H1 (cell line): ENCODE data around the gene SLC7A9. TPM values are rescaled to one million over a fixed set of nuclear protein-coding genes. Genes with fewer than 3 reads are reported as not detected.

Experiments used
- CTCF ChIA-PET: fragments of 300-600 bp; sonication (Branson Sonifier 250); formaldehyde crosslinking; loops from one replicate; lab custom pipeline; 2021; ENCODE audit not compliant: partially characterized antibody; lab: Charles Lee
- POLR2A ChIA-PET: fragments of 300-600 bp; sonication (Branson Sonifier 250); formaldehyde crosslinking; loops from one replicate; lab custom pipeline; 2021; ENCODE audit warnings: inconsistent platforms; ENCODE audit not compliant: partially characterized antibody; lab: Charles Lee
- DNase-seq, 2 experiments: peaks; one replicate each; pipeline versions ENCODE4 v3.0.0 to v3.0.0-alpha.2; 2010 to 2022; ENCODE audit warnings: low spot score in 2 of 2, low read depth in 1 of 2, mixed read lengths in 1 of 2
- FAIRE-seq: peaks from 2 replicates; lab custom pipeline; 2011; peaks lifted over from hg19 to GRCh38; lab: Jason Lieb, UNC
- H2AFZ ChIP-seq: 2 replicates; pipeline ENCODE4 v1.8.1; 2012; ENCODE audit warnings: low read length, inconsistent platforms
- H2AK5ac ChIP-seq: 2 replicates; pipeline ENCODE4 v1.6.1; 2013; ENCODE audit warnings: low read depth, low read length
- H2BK120ac ChIP-seq: replicated peaks from 2 replicates; pipeline ENCODE3; 2013; ENCODE audit warnings: low read depth, low read length, inconsistent platforms
- H2BK12ac ChIP-seq: 2 replicates; pipeline ENCODE4 v1.6.1; 2013; ENCODE audit warnings: low read depth, low read length
- H2BK15ac ChIP-seq: 2 replicates; pipeline ENCODE4 v1.6.1; 2013; ENCODE audit warnings: low read length
- H2BK20ac ChIP-seq: 2 replicates; pipeline ENCODE4 v1.6.1; 2013; ENCODE audit warnings: low read length
- H2BK5ac ChIP-seq: 2 replicates; pipeline ENCODE4 v1.6.1; 2013; ENCODE audit warnings: low read depth, low read length
- H3K14ac ChIP-seq: 2 replicates; pipeline ENCODE4 v1.6.1; 2013; ENCODE audit warnings: inconsistent platforms; ENCODE audit not compliant: insufficient read length
- H3K18ac ChIP-seq: 2 replicates; pipeline ENCODE4 v1.6.1; 2013; ENCODE audit warnings: low read length; ENCODE audit errors: extremely low read depth
- H3K23ac ChIP-seq: 2 replicates; pipeline ENCODE4 v1.6.1; 2013; ENCODE audit warnings: inconsistent platforms; ENCODE audit not compliant: insufficient read length
- H3K23me2 ChIP-seq: 2 replicates; pipeline ENCODE4 v1.6.1; 2013; ENCODE audit warnings: low read depth, low read length
- H3K27ac ChIP-seq: 2 replicates; pipeline ENCODE4 v1.6.1; 2011; ENCODE audit warnings: low read depth, low read length, inconsistent platforms
- H3K27me3 ChIP-seq, 4 experiments: replicated peaks in 1 of 4; 1 replicate in 1 of 4; 2 replicates in 3 of 4; pipeline versions ENCODE4 v1.6.1 to v1.8.1; 2011 to 2013; ENCODE audit warnings: low read length in 3 of 4, mild to moderate bottlenecking in 3 of 4, inconsistent platforms in 2 of 4, mixed read lengths in 2 of 4, moderate library complexity in 1 of 4; ENCODE audit not compliant: control insufficient read depth in 3 of 4, insufficient read depth in 3 of 4; ENCODE audit errors: extremely low read depth in 1 of 4
- H3K36me3 ChIP-seq, 4 experiments: 2 replicates each; pipeline versions ENCODE4 v1.6.1 to v1.8.1; 2011 to 2013; ENCODE audit warnings: mild to moderate bottlenecking in 4 of 4, low read length in 3 of 4, moderate library complexity in 2 of 4, control low read depth in 1 of 4, inconsistent platforms in 1 of 4; ENCODE audit not compliant: insufficient read depth in 4 of 4, control insufficient read depth in 2 of 4
- H3K4ac ChIP-seq: replicated peaks from 2 replicates; pipeline ENCODE3; 2013; ENCODE audit warnings: low read length, low read depth, mixed read lengths, inconsistent platforms; ENCODE audit not compliant: insufficient read length
- H3K4me1 ChIP-seq, 4 experiments: replicated peaks in 1 of 4; 1 replicate in 1 of 4; 2 replicates in 3 of 4; pipeline versions ENCODE4 v1.6.1 to v1.8.1; 2011 to 2013; ENCODE audit warnings: low read length in 3 of 4, inconsistent platforms in 2 of 4, mixed read lengths in 1 of 4; ENCODE audit not compliant: insufficient read depth in 4 of 4, control insufficient read depth in 3 of 4
- H3K4me2 ChIP-seq, 2 experiments: 2 replicates each; pipeline versions ENCODE4 v1.6.1 to v1.8.1; 2011 to 2013; ENCODE audit warnings: low read depth in 2 of 2, low read length in 2 of 2, control low read depth in 1 of 2, inconsistent platforms in 1 of 2, mild to moderate bottlenecking in 1 of 2; ENCODE audit not compliant: insufficient read depth in 1 of 2
- H3K4me3 ChIP-seq, 4 experiments: fragments of 200-600, 300-600 bp in 1 of 4; sonication (generic), shearing (Covaris generic), sonication (Bioruptor Twin) in 1 of 4; 2 replicates each; pipeline versions ENCODE4 v1.5.1 to v1.8.1; 2011 to 2016; ENCODE audit warnings: low read length in 4 of 4, low read depth in 3 of 4, control low read depth in 2 of 4, inconsistent platforms in 2 of 4, mild to moderate bottlenecking in 2 of 4, mixed read lengths in 1 of 4, moderate library complexity in 1 of 4; ENCODE audit not compliant: insufficient read depth in 2 of 4; ENCODE audit errors: extremely low read depth in 1 of 4
- H3K56ac ChIP-seq: replicated peaks from 2 replicates; pipeline ENCODE3; 2013; ENCODE audit warnings: low read depth, mild to moderate bottlenecking, mixed read lengths, low read length, inconsistent platforms; ENCODE audit not compliant: insufficient read length
- H3K79me1 ChIP-seq: 2 replicates; pipeline ENCODE4 v1.6.1; 2013; ENCODE audit warnings: low read depth, low read length, control low read depth
- H3K79me2 ChIP-seq, 2 experiments: 2 replicates each; pipeline versions ENCODE4 v1.6.1 to v1.8.1; 2012 to 2013; ENCODE audit warnings: low read length in 2 of 2, mild to moderate bottlenecking in 2 of 2, inconsistent platforms in 1 of 2; ENCODE audit not compliant: insufficient read depth in 2 of 2, control insufficient read depth in 1 of 2
- H3K9ac ChIP-seq, 4 experiments: replicated peaks in 1 of 4; 1 replicate in 1 of 4; 2 replicates in 3 of 4; pipeline versions ENCODE4 v1.6.1 to v1.8.1; 2011 to 2013; ENCODE audit warnings: low read depth in 3 of 4, low read length in 3 of 4, control low read depth in 2 of 4, mild to moderate bottlenecking in 2 of 4, moderate library complexity in 2 of 4, inconsistent platforms in 1 of 4; ENCODE audit errors: extremely low read depth in 1 of 4
- H3K9me3 ChIP-seq, 2 experiments: 2 replicates each; pipeline versions ENCODE4 v1.6.1 to v1.8.1; 2012 to 2013; ENCODE audit warnings: mild to moderate bottlenecking in 2 of 2, moderate library complexity in 2 of 2, control low read depth in 1 of 2, inconsistent platforms in 1 of 2, low read depth in 1 of 2, low read length in 1 of 2, mixed read lengths in 1 of 2; ENCODE audit not compliant: insufficient read depth in 2 of 2
- H4K20me1 ChIP-seq, 2 experiments: replicated peaks in 1 of 2; 2 replicates each; pipeline versions ENCODE3 to v1.8.1; 2011 to 2013; ENCODE audit warnings: inconsistent platforms in 2 of 2, low read length in 2 of 2, mild to moderate bottlenecking in 1 of 2; ENCODE audit not compliant: insufficient read depth in 2 of 2, control insufficient read depth in 1 of 2
- H4K5ac ChIP-seq: 2 replicates; pipeline ENCODE4 v1.6.1; 2013; ENCODE audit warnings: low read length, low read depth, mixed read lengths, inconsistent platforms; ENCODE audit not compliant: insufficient read length
- H4K8ac ChIP-seq: 2 replicates; pipeline ENCODE4 v1.8.0; 2013; ENCODE audit warnings: mild to moderate bottlenecking, moderate library complexity, low read length, inconsistent platforms; ENCODE audit not compliant: insufficient read depth; ENCODE audit errors: extremely low read depth
- H4K91ac ChIP-seq: replicated peaks from 2 replicates; pipeline ENCODE3; 2013; ENCODE audit warnings: low read length, mixed read lengths, inconsistent platforms; ENCODE audit not compliant: insufficient read length
- ASH2L ChIP-seq: fragments of 200-600, 300-600 bp; sonication (generic); IDR thresholded peaks from one replicate; pipeline ENCODE4 v1.7.1; 2017; ENCODE audit warnings: low read length
- BCL11A ChIP-seq, 2 experiments: IDR thresholded peaks; one replicate each; pipeline ENCODE4 v1.6.1; 2011; ENCODE audit warnings: low read depth in 2 of 2, low read length in 2 of 2, mild to moderate bottlenecking in 2 of 2
- CHD2 ChIP-seq: IDR thresholded peaks from 2 replicates; pipeline ENCODE4 v1.6.1; 2012; ENCODE audit warnings: low read length, improper control_type of control experiment
- CREB1 ChIP-seq: IDR thresholded peaks from 2 replicates; pipeline ENCODE4 v1.6.1; 2012; ENCODE audit warnings: inconsistent platforms
- CTCF ChIP-seq, 3 experiments: IDR thresholded peaks; 1 replicate in 2 of 3; 2 replicates in 1 of 3; pipeline versions ENCODE4 v1.5.1 to v1.6.1; 2011; ENCODE audit warnings: low read length in 3 of 3, mild to moderate bottlenecking in 3 of 3, inconsistent platforms in 2 of 3, low read depth in 1 of 3, moderate library complexity in 1 of 3; ENCODE audit not compliant: insufficient read depth in 1 of 3; ENCODE audit errors: control extremely low read depth in 1 of 3
- EZH2 ChIP-seq: fragments of 200-600 bp; sonication (generic); IDR thresholded peaks from 2 replicates; pipeline ENCODE4 v1.7.1; 2012; ENCODE audit warnings: low read depth, mild to moderate bottlenecking, moderate library complexity, low read length, inconsistent platforms; ENCODE audit not compliant: severe bottlenecking
- NRF1 ChIP-seq: IDR thresholded peaks from 2 replicates; pipeline ENCODE4 v1.6.1; 2011; ENCODE audit warnings: mild to moderate bottlenecking, low read depth, low read length, improper control_type of control experiment
- RBBP5 ChIP-seq: IDR thresholded peaks from 2 replicates; pipeline ENCODE4 v1.7.1; 2012; ENCODE audit warnings: low read depth, mild to moderate bottlenecking, inconsistent platforms, low read length, moderate library complexity, borderline replicate concordance
- RXRA ChIP-seq: IDR thresholded peaks from 2 replicates; pipeline ENCODE4 v1.6.1; 2011; ENCODE audit warnings: low read depth, mild to moderate bottlenecking, low read length, moderate library complexity; ENCODE audit not compliant: insufficient read depth
- SIN3A ChIP-seq, 2 experiments: IDR thresholded peaks in 1 of 2; conservative IDR thresholded peaks in 1 of 2; 2 replicates each; pipeline ENCODE4 v1.6.1; 2011 to 2012; ENCODE audit warnings: low read length in 2 of 2, improper control_type of control experiment in 1 of 2, low read depth in 1 of 2, mild to moderate bottlenecking in 1 of 2
- SP4 ChIP-seq: IDR thresholded peaks from 2 replicates; pipeline ENCODE4 v1.6.1; 2012; ENCODE audit warnings: low read length, inconsistent platforms
- TCF12 ChIP-seq: IDR thresholded peaks from 2 replicates; pipeline ENCODE4 v1.6.1; 2011; ENCODE audit warnings: low read depth, mild to moderate bottlenecking, low read length
- YY1 ChIP-seq: IDR thresholded peaks from 2 replicates; pipeline ENCODE4 v1.6.1; 2011; ENCODE audit warnings: low read depth, mild to moderate bottlenecking, low read length
- WGBS, 2 experiments: shearing (Covaris generic) in 1 of 2; methylation state at CpG; one replicate each; pipeline versions ENCODE4 v1.1.6 to v1.1.7; 2013 to 2015; ENCODE audit warnings: low lambda C conversion rate in 2 of 2, mixed read lengths in 2 of 2, inconsistent platforms in 1 of 2, low coverage in 1 of 2, missing lambda C conversion rate in 1 of 2; ENCODE audit not compliant: insufficient replicate concordance in 2 of 2, insufficient coverage in 1 of 2, insufficient read length in 1 of 2; ENCODE audit errors: extremely low coverage in 1 of 2, missing lambda C conversion rate in 1 of 2; 5-methylcytosine and 5-hydroxymethylcytosine counted together
- polyA plus RNA-seq, 7 experiments: library from polyadenylated mRNA; depleted of rRNA in 3 of 7; stranded (reverse) in 5 of 7; unstranded in 2 of 7; fragments of >200 nt in 5 of 7; fragments of 200-250 nt in 2 of 7; gene quantifications; 1 replicate in 5 of 7; 2 replicates in 1 of 7; 4 replicates in 1 of 7; pipeline versions ENCODE4 v1.2.1 to v1.2.3, GENCODE V29; 2011 to 2013; ENCODE audit warnings: missing spikeins in 2 of 7, mixed read lengths in 2 of 7
- total RNA-seq: library from RNA; stranded (reverse); fragmentation: NEBNext Ultra II Directional; extraction: Animal tissue kit (Norgen Biotek cat#: 25700); gene quantifications from 2 replicates; pipeline ENCODE4 v1.2.1, GENCODE V29; 2021

The SLC7A9 gene
- total and polyA plus RNA-seq, 2 of the 8 experiments (the other 6 are each of a cell fraction or from before 2014, with no cell fraction given), result 0.15 TPM; not detected in 1

- H3K14ac ChIP-seq, result no peak overlapping the region
- H3K4me3 ChIP-seq, result no peak overlapping the region
- H4K20me1 ChIP-seq, result peaks cover 0 to 1% of the 10 kb centered on the region in 2 experiments
- H3K79me1 ChIP-seq, result no peaks in the 10 kb centered on the region
- H4K8ac ChIP-seq, result no peak overlapping the region
- no peak overlapping the region for H4K91ac ChIP-seq
- H3K27me3 ChIP-seq, result no peaks in the 10 kb centered on the region
- H3K18ac ChIP-seq, result no peak overlapping the region
- H2AK5ac ChIP-seq, result no peak overlapping the region
- H2BK120ac ChIP-seq, result no peak overlapping the region
- H3K4me2 ChIP-seq, result no peak overlapping the region
- no peak overlapping the region for H3K9ac ChIP-seq
- peak in 1 of 2 experiments; percentile 20 for DNase-seq
- no peaks in the 10 kb centered on the region; a peak in 2 of 7 replicates for H3K4me1 ChIP-seq
- no peak overlapping the region for H3K27ac ChIP-seq
- H2AFZ ChIP-seq, result no peak overlapping the region
- H4K5ac ChIP-seq, result no peak overlapping the region
- no peak overlapping the region for H2BK5ac ChIP-seq
- H3K9me3 ChIP-seq, result no peaks in the 10 kb centered on the region
- CTCF ChIA-PET, result no interaction called here
- H2BK20ac ChIP-seq, result no peak overlapping the region
- 86% methylated on average over 2 of the region's 2 CpGs; no CpG with 5 or more reads in 1 of the 2 experiments for WGBS, 2 experiments
- H3K79me2 ChIP-seq, result no peaks in the 10 kb centered on the region
- POLR2A ChIA-PET, result interaction anchor here (0.7 kb wide), 1 partner anchor 9 kb away, joined by 3 read pairs; no protein-coding TSS in a partner anchor
- H3K36me3 ChIP-seq, result no peaks in the 10 kb centered on the region
- no peak overlapping the region for H2BK12ac ChIP-seq
- no peak for FAIRE-seq
- no peak overlapping the region for H2BK15ac ChIP-seq
- H3K23ac ChIP-seq, result no peak overlapping the region
- no peak overlapping the region for H3K4ac ChIP-seq
- no peak overlapping the region for H3K56ac ChIP-seq
- no peaks in the 10 kb centered on the region for H3K23me2 ChIP-seq
- no peak for TF ChIP-seq NRF1
- TF ChIP-seq RXRA, result no peak
- no peak for TF ChIP-seq BCL11A (IDR thresholded peaks at IDR 0.05; ENCODE audit: low read depth in 2 of 2, low read length in 2 of 2)
- TF ChIP-seq SP4, result no peak
- no peak for TF ChIP-seq CREB1
- no peak for TF ChIP-seq YY1
- no peak for TF ChIP-seq CHD2
- TF ChIP-seq TCF12, result no peak
- TF ChIP-seq SIN3A (conservative IDR thresholded peaks at IDR 0.05 in 1 of 2, IDR thresholded peaks at IDR 0.05 in 1 of 2; ENCODE audit: low read depth in 1 of 2, low read length in 2 of 2), result no peak
- TF ChIP-seq CTCF (IDR thresholded peaks at IDR 0.05; ENCODE audit: control extremely low read depth in 1 of 3, insufficient read depth in 1 of 3, low read depth in 1 of 3, low read length in 3 of 3), result no peak
- no peak for TF ChIP-seq RBBP5
- no peak for TF ChIP-seq ASH2L
- TF ChIP-seq EZH2, result no peak
Observed at GRCh38 chr19:32880622-32881021, 11.1 kb upstream of the SLC7A9 start.
